Measurements from ENCODE around the gene SENP1.

DNA sequence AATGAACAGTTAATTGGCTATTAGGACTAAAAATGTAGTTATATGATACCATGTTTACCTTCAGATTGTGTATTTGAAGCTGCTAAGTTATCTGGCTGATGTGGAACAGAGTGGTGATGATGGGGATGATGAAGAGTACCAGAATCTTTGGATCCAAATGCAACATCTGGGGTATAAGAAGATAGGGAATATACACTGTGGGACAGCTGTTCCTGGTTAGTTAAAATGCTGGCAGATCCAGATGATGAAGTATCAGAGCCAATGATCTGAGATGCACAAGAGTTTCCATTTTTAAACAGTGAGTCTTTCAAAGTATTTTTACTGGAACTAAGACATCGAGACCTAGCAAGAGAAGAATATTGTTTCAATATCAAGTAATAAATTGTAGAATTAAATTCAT lies 31.6 kb downstream of the SENP1 start:
- no peak for TF ChIP-seq POLR2A (IDR thresholded peaks at IDR 0.05)
- TF ChIP-seq, protein P1, sequence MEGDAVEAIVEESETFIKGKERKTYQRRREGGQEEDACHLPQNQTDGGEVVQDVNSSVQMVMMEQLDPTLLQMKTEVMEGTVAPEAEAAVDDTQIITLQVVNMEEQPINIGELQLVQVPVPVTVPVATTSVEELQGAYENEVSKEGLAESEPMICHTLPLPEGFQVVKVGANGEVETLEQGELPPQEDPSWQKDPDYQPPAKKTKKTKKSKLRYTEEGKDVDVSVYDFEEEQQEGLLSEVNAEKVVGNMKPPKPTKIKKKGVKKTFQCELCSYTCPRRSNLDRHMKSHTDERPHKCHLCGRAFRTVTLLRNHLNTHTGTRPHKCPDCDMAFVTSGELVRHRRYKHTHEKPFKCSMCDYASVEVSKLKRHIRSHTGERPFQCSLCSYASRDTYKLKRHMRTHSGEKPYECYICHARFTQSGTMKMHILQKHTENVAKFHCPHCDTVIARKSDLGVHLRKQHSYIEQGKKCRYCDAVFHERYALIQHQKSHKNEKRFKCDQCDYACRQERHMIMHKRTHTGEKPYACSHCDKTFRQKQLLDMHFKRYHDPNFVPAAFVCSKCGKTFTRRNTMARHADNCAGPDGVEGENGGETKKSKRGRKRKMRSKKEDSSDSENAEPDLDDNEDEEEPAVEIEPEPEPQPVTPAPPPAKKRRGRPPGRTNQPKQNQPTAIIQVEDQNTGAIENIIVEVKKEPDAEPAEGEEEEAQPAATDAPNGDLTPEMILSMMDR (IDR thresholded peaks at IDR 0.05): no peak
